SKM-1 treated with dmso at 0.1 percent for 144 hours (cell line): ENCODE data around the gene TSGA10IP.
A peak's percentile ranks its signal among the peaks of the same experiment; 100 is the strongest.

Experiments
- DNase-seq: peaks from one replicate; lab custom pipeline; 2025; ENCODE audit not compliant: unreplicated experiment; lab: John Stamatoyannopoulos, UW

The TSGA10IP gene

DNA sequence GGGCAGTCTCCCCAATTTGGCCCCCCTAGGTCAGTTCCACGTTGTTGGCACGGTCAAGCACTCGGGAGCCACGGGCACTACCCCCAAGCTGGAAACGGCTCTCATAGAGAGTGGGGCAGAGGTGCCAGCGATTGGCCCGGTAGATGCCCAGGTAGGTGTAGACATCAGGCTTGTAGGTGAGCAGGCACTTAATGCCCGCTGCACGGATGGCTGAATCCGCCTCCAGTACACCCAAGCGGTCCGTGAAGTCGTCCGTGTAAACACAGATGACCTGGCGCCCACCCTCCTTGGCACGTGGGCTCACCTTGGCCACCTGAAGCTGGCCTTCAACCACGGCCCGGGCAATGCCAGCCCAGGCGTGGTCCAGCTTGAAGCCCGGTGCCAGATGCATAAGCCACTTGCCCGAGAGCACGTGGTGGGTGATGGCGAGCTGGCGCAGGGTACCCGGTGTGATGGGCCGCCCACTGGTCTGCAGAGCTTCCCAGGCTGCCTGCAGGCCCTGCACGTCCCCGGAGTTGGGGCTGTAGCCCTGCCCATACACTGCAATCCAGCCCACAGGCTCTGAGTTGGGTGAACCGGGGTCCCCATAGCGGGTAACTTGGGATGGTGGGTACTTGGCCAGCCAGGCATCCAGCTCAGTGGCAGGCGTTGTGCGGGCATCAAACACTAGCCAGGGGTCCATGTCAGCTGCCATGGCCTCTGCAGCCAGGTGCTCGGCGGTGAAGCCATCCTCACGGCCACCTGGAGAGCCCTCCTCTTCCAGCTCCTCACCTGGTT lies 27.7 kb upstream of the TSGA10IP start:
- DNase-seq = no peak

DNA sequence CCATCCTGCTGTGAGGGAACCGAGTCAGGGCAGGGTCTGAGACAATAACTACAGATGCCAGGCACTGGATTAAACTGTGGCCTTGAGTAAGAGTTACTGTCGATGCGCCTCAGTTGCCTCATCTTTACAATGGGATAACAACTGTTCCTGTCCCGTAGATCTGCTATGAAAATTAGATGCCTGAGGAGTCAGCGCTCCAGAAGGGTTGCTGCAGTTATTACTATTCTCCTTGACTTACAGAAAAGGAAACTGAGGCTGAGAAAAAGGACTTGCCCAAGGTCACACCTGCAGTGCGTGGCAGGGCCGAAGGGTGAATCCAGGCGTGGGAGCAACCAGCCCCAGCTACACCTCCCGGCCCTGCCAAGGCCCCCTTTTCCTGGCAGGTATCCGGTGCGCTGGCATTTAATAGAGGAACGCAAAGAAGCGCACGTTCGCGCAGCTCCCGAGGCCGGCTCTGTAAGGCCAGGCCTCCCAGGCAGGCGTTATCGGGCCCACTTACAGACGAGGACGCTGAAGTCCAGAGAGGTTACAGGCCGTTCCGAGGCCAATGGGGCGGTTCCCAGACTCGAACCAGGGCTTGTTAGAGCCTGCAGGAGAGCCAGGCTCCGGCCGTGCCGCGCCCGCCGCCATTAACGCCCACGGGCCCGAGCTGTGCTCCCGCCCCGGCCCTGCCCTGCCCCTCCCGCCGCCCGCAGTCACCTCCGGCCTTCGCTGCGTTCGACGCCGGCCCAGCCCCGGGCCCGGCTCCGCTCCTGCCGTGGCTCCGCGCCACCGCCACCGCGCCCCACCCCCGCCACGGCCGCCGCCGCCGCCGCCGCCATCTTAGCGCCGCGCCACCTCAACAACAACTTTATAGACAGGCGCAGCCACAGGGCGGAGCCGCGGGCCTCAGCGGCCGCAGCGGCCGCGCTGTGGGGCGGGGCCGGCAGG lies 26.8 kb upstream of the TSGA10IP start, which contains the start of gene C11orf68:
C11orf68 (minus strand) TSS at position 852 of the 930 bp plus-strand sequence; CDS start at position 821, 31 bp downstream.
- DNase-seq = no peak

DNA sequence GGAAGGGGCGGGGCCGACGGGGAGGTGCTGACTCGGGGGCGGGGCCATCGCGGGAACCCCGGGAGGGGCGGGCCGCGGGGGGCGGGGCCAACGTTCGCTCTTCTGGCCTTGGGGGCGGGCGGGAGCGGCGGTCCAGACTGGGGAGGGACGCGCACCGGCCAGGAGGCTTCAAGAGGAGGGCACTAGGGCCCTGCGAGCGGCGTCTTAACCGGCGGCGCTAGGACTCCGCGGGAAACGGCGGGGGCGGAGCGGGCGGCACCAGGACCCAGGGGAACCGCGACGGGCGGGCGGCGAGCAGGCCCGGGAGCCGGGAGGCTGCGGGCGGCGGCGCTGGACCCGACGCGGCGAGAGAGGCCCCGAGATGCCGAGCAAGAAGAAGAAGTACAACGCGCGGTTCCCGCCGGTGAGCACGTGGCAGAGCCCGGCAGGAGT lies 26.1 kb upstream of the TSGA10IP start, which contains the start of gene DRAP1:
DRAP1 (plus strand) TSS at position 286 of the 432 bp plus-strand sequence; CDS start at position 362, 76 bp downstream.
- DNase-seq = peak; percentile 97

DNA sequence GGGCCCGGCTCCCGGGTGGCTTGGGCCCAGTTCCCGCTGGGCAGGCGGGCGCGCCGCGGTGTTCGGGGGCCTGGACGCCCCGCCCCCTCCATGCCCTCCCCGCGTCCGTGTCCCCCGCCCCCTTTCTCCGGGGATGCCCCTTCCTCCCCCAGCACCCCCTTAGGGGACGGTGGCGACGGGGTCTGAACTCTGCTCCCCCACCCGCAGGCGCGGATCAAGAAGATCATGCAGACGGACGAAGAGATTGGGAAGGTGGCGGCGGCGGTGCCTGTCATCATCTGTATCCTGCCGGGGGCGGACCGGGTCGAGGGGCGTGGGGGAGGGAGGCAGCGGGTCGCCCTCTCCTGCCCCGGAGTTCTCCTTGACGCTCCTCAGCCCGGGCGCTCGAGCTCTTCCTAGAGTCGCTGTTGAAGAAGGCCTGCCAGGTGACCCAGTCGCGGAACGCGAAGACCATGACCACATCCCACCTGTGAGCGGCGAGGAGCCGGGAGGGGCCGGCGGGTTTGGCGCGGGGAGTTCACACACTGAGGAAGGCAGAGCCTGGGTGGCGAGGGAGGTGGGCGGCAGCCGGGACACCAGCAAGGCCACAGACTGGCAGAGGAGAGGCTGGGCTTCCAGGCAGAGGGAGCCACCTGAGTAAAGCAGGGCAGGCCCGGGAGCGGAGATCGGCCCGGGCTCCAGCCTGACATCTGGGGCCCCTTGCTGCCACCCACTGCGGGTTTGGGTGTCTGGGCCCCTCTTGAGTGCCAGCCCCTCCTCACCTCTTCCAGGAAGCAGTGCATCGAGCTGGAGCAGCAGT lies 25.5 kb upstream of the TSGA10IP start:
- DNase-seq = no peak

DNA sequence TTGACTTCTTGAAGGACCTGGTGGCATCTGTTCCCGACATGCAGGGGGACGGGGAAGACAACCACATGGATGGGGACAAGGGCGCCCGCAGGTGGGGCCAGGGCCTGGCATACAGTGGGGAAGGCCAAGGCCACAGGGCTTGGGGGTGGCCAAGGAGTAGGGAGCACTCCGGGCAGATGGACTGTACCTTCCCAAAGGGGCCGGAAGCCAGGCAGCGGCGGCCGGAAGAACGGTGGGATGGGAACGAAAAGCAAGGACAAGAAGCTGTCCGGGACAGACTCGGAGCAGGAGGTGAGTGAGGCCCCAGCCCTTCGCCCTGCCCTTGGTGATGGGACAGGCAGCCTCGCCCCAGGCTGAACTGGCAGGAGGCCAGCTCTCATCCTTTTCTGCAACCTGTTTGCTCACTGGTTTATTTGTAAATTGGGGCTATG lies 24.9 kb upstream of the TSGA10IP start:
- DNase-seq = no peak

DNA sequence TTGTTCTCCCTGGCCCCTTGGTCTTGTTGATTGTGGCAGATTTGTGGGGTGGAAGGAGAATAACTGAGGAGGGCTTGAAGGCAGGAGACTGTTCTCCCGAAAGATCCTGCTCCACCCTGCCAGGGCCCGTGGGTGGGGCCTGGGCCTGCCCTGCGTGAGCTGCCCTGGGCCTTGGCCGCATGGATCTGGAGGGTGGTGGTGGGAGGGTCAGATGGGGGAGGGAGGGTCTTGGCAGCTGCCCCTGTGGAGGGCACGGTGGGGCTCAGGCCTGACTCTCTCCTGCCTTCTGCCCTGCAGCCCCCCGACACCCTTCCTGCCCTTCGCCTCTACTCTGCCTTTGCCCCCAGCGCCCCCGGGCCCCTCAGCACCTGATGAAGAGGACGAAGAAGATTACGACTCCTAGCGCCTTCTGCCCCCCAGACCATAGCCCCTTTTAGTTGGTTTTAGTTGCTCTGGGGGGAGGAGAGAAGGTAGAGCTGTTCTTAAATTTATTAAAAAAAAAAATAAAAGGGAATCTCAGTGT lies 24.2 kb upstream of the TSGA10IP start:
- DNase-seq = no peak

DNA sequence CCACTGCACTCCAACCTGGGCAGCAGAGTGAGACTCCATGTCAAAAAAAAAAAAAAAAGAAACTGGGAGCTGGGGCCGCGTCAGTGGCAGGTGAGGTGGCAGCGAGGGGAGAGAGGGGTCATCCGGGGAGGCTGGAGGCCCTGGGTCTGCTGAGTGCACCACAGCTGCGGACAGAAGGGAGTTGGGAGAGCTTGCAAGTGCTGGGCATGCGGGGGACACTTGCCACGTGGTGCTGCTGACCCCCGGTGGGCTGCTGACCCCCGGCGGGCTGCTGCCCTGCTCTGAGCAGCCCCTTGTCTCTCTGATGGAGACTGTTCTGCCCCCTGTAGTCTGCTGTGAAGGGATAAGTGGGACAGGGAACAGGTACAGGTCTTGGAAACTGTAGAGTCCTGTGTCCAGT lies 23.4 kb upstream of the TSGA10IP start:
- no peak for DNase-seq

DNA sequence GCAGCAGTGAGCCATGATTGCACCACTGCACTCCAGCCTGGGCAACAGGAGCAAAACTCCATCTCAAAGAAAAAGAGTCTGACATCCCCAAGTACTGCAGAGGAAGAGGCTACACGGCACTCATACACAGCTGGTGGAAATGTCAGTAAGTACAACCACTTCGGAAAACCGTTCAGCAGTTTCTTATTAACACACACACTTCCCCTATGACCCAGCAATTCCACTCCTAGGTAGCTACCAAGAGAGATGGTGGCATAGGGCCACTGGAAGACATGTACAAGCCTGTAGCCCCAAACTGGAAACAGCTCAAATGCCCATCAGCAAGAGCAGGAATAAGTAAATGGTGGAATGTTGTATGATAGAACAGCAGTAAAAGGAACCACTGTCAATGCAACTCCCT lies 22.7 kb upstream of the TSGA10IP start:
- no peak for DNase-seq

DNA sequence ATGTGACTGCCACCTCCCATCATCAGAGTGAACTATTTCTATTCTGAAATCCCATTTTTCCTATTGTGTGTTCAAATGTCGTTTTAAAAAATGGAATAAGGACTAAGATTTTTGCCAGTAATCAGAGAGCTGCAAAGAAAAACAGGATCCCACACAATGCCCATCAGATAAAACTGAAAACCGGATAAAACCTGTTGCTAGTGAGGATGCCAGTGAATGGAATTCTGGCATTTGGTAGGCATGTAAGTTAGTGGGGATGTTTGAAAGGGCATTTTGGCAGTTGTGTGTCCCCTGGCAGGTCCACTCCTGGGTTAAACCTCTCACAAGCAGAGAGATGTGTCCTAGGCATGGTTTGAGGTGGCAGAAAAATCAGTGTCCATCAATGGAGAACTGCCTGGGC lies 19.9 kb upstream of the TSGA10IP start:
- DNase-seq = no peak

DNA sequence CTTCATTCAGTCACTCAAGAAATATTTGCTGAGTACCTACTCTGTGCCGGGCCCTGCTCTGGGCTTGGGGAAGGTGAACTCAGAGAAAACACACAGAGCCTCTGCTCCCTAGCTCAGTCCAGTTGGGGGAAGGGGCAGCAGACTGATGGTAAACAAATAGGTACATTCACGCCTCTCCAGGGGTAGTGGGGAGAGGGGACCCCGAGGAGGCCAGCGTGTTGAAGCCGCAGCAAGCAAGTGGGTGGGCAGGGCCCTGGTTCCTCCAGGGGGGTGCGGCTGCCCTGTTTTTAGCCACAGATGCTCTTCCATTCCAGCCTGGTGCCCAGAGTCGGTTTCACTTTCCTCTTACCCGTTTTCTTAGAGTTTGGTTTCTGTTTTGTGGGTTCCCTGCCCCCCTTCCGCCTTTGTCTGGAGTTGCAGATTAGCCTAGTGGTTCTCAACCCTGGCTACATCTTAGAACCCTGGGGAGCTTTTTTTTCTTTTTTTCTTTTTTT lies 17.3 kb upstream of the TSGA10IP start:
- no peak for DNase-seq

DNA sequence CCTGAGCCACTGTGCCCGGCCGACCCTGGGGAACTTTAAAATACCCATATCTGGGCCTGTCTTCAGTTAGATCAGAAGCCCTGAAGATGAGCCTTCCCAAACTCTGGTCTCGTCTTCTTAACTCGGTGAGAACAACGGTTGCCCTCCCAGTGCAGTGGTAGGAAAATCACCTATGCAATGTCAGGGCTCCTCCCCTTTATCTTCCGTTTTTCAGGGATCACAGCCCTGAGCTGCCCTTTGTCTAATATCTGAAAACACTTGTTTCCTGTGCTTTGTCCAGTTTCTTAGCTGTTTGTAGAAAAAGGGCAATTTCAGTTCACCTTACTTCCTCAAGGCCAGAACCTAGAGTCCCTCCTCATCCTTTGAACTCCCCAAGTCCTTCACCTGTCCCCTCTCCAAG lies 16.6 kb upstream of the TSGA10IP start:
- DNase-seq = no peak

DNA sequence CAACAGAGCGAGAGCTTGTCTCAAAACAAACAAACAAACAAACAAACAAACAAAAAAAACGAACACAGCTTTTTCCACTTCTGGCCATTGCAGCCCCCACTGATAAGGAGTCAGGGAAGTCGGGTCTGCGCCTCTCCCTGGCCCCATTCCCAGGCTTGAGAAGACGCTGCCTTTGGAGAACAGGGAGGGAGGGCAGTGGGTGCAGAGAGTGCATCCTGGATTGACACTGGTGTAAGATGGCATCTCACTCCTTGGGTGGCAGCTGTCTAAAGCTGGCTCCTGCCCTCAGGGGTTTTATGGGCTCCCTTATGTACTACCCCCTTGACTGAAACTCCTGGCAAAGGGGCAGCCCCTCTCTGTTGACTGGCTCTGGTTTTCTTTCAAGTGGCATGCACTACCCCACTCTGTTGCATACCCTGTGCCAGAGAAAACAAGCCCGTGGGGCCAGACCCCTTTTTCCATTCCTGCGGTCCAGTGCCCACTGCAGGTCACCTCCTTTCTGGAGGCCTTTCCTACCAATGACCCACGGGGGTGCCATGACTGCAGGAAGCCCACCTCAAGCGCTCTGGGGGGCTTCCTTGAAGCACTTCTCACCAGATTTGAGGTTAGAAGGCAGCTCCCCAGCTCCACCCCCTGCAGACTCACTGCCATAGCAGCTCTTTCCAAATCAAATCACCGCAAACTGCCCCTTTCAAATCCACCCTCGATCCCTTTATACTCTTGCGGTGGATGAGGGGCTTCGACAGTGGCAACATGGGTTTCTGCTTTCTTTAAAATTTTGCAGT lies 13.3 kb upstream of the TSGA10IP start:
- no peak for DNase-seq

DNA sequence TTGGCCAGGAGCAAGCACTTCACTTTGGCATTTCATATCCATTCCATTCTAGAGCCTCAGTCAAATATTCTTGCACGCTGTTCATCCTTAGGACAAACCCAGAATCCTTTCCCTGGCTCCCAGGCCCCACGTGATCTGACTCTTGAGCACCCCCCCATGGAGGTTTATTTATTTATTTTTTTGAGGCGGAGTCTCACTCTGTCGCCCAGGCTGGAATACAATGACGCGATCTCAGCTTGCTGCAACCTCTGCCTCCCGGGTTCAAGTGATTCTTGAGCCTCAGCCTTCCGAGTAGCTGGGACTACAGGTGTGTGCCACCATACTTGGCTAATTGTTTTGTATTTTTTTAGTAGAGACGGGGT lies 12.7 kb upstream of the TSGA10IP start:
- DNase-seq = no peak

DNA sequence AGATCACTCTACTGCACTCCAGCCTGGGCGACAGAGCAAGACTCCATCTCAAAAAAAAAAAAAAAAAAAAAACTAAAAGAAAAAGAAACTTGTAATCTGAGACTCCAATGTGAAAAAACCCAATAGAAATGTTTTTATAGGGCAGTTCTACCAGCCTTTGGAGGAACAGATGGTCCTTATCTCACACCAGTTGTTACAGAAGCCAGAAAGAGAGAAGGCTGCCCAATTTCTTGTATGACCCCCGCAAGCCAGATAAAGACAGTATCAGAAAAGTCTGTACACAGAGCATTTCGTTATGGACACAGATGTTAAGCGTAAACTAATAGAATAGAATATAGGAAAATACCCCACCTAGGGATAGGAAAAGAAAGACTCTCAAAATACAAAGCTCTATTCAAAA lies 11.3 kb upstream of the TSGA10IP start:
- DNase-seq = no peak

DNA sequence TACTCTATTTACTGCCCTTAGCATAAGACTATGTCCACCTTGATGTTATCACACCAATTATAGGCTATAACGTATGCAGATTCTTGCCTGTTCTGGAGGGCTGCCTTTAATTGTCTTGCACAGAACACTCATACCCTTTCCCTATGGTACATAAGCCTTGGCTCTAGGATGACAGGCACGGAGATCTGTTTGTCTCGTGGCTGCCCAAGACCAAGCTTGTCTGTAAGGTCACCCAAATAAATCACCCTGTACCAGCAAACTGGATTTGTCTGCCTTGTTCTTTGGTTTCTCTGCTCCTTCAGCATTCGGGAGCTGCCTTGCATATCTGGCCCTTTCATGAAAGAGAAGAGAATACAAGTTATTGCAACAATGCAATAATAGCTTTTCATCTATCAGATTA lies 7.5 kb upstream of the TSGA10IP start:
- DNase-seq = no peak

DNA sequence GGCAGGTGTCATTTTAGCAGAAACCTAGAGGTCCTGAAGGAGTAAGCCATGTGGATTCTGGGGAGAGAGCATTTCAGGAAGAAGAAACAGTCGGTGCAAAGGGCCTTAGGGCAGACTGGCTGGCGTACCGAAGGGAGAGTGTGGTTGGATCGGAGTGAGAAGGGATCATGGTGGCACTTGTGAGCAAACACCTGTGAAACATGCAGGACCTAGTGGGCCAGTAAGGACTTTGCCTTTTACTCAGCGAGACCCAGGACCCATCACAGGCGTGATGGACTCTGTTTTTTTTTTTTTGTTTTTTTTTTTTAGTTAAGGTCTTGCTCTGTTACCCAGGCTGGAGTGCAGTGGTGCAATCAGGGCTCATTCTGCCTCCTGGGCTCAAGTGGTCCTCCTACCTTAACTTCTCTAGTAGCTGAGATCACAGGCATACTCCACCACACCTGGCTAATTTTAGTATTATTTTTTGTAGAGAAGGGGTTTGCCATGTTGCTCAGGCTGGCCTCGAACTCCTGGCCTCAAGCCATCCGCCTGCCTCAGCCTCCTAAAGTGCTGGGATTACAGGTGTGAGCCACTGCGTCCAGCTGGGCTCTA lies 3.5 kb upstream of the TSGA10IP start:
- DNase-seq = no peak

DNA sequence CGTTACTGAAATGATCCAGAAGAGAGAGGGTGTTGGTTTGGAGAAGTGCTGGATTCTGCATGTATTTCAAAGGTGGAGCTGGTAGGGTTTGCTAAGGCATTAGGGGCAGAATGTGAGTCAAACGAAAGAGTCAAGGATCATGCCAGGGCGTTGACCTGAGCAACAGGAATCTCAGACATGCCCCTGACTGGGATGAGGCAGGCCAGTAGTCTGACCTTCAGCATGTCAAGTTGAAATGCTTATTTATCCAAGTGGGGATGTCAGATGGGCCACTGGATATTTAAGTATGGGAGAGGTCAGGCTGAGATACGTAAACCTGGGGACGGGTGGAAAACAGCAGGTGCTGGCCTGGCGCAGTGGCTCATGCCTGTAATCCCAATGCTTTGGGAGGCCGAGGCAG lies 2.7 kb upstream of the TSGA10IP start:
- DNase-seq = no peak

DNA sequence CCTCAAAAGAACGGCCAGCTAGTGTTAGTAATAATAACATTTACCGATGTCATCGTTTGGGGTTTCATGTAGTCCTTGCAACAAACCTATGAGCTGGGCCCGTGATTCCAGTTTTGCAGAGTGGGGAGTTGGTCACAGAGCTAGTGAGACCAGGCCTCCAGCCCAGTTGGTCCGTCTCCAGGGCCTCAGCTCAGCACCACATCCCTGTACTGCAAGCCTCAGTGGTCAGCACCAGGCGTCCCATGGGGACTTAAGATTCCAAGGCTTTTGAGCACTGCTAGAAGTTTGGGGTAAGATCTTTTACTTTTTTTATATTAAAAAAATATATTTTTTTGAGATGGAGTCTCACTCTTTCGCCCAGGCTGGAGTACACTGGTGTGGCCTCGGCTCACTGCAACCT lies 1.1 kb upstream of the TSGA10IP start:
- DNase-seq = no peak

DNA sequence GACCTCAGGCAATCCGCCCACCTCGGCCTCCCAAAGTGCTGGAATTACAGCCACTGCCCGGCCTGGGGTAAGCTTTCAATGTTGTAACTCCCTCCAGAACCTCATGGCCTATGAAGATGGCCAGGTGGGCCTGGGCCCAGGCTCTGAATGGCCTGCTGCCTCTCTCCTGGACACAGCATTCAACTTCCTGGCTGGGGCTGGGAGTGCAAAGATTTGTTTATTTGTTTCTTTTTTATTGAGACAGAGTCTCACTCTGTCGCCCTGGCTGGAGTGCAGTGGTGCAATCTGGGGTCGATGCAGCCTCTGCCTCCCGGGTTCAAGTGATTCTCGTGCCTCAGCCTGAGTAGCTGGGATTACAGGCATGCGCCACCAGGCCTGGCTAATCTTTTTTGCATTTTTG lies 513 bp upstream of the TSGA10IP start:
- no peak for DNase-seq
